Fibroblast of the aortic adventitia (primary cell): ENCODE results near the gene DGLUCY. TPM values are rescaled to one million over a fixed set of nuclear protein-coding genes. Genes with fewer than 3 reads are reported as not detected.
A peak's percentile ranks its signal among the peaks of the same experiment; 100 is the strongest.

Source experiments
- DNase-seq: peaks from one replicate; pipeline ENCODE4 v3.0.0-alpha.2; 2010; ENCODE audit warnings: low read depth
- H3K4me3 ChIP-seq: 2 replicates; pipeline ENCODE4 v1.5.1; 2011; ENCODE audit warnings: low read depth, mild to moderate bottlenecking, control low read depth, low read length, moderate library complexity
- CTCF ChIP-seq: IDR thresholded peaks from 2 replicates; pipeline ENCODE4 v1.5.1; 2011; ENCODE audit warnings: mild to moderate bottlenecking, low read length, control low read depth, inconsistent platforms; ENCODE audit not compliant: insufficient read depth
- total RNA-seq: library from RNA; depleted of rRNA; stranded (reverse); fragments of >200 nt; gene quantifications from 2 replicates; pipeline ENCODE4 v1.2.3, GENCODE V29; 2012; ENCODE audit warnings: low replicate concordance

Gene DGLUCY
- total RNA-seq, 1 donor, result 42.6 TPM

DNA sequence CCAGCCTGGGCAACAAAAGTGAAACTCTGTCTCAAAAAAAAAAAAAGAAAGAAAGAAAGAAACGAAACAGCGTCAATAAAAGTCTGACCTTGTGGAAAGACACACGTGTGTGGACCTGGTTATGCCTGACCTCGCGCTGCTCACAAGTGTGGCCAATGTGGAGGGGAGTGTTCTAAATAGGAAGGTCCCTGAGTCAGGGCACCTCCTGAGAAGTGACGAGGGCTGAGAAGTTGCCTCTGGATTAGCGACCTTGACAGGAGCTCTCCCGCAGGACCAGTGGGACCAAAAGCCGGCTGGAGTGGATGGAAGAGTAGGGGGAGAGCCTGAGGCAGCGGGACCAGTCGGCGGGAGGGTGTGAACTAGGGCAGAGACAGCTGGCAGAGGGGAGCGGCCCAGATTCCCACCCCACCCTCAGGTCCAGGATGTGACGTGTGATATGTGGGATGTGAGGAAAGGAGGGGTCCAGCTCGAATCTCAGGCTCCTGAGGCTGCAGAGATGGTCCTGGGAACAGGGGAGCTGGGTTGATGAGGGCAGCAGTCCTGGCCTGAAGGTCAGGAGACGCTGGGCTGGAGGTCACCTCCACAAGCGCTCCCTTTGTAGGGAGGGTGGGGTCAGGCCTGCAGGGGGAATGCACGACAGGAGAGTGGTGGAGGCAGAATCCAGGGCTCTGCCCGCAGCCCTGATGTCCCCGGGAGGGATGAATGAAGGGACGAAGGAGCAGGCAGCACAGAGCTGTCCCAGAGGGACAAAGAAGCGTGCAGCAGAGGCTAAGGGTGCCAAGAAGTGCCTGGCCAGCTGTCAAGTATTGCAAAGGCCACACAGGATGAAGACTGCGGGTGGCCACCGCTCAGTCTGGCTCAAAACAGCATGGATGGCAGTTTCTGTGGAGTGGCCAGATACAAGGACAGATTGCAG is 155.5 kb downstream of the DGLUCY start:
- no peak overlapping the region for H3K4me3 ChIP-seq
- no peak for TF ChIP-seq CTCF
- peak; percentile 29 for DNase-seq

DNA sequence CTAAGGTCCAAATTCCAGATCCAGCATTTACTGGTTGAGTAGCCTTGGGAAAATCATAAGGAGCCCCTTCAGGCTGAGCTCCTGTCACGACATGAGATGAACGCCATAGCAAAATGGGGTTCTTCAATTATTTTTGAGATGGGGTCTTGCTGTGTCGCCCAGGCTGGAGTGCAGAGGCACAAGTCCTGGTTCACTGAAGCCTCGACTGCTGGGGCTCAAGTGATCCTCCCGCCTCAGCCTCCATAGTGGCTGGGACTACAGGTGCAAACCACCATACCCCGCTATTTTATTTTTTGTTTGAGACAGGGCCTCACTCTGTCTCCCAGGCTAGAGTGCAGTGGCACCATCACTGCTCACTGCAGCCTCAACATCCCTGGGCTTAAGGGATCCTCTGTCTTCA is 156.3 kb downstream of the DGLUCY start:
- H3K4me3 ChIP-seq, result no peak overlapping the region
- DNase-seq, result no peak
- no peak for TF ChIP-seq CTCF

DNA sequence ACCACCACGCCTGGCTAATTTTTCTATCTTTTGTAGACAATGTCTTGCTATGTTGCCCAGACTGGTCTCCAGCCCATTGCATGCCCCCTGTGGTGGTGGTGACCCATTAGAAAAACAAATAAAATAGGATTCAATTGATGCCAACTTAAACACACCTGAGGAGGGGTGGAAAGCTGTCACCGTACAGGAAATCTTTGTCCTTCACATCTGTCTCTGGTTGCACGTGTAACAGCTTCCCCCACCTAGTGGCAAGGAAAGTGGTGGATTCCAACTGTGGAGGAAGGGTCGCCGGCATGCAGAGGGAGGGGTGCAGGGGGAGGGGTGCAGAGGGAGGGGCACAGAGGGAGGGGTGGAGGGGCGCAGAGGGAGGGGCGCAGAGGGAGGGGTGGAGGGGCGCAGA is 156.7 kb downstream of the DGLUCY start:
- TF ChIP-seq CTCF, result no peak
- H3K4me3 ChIP-seq, result no peak overlapping the region
- no peak for DNase-seq

DNA sequence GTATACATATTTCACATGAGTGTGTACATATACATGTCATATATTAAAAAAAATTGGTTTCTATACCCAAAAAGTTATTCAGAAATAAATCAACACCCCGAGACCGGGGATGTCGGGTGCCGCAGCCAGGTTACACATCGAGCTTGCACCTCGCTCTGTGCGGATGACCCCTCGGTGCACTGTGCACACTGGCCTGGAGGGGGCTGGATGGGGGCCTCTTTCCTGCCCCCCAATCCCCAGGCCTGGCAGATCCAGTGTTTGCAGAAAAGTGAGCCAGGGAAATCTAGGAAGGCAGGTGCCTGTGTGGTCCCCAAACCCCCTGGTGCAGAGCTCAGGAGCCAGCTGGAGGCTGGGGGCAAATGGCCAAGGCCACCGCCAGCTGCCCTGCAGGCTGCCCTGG is 157.8 kb downstream of the DGLUCY start:
- no peak for TF ChIP-seq CTCF
- DNase-seq, result no peak
- no peak overlapping the region for H3K4me3 ChIP-seq

DNA sequence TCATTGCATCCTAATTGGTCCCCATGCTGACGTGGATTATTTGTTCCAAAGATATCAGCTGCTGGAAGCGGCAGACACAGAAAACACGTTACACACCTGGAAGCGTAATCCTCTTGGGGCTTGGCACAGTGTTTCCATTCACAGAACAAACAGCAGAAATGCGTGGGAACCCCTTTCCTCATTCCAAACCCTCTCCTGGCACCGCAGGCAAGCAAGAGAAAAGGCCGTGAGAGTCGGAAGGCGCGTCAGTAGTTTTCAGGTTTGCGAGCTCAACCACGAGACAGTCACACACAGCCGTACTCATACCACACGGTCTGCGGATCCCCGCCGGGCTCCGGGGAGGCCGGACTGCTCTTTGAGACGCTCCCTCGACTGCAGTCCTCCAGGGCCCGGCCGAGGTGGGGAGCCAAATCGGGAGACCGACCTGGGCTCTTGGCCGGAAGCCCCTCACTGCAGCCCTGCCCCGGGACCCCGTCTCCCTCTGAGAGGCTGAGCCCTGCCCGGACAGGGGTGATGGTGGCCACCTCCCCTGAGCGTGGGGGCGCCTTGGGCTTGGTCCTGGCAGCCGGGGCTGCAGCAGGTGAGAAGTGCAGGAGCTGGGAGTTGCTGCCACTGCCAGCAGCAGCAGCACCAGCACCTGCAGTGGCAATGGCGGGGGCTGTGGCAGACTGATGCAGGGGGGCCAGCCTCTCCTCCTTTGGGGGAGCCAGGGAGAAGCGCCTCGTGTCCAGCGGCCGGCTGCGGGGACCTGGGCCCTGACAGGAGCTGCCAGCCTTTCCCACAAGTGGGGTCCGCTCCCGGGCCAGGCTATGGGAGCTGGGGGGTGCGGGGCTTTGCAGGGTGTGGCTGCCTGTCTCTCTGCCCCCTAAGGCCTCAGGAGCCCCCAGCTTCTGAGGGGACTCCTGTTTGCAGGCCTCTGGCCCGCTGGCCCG is 158.7 kb downstream of the DGLUCY start:
- TF ChIP-seq CTCF, result no peak
- no peak overlapping the region for H3K4me3 ChIP-seq
- no peak for DNase-seq

DNA sequence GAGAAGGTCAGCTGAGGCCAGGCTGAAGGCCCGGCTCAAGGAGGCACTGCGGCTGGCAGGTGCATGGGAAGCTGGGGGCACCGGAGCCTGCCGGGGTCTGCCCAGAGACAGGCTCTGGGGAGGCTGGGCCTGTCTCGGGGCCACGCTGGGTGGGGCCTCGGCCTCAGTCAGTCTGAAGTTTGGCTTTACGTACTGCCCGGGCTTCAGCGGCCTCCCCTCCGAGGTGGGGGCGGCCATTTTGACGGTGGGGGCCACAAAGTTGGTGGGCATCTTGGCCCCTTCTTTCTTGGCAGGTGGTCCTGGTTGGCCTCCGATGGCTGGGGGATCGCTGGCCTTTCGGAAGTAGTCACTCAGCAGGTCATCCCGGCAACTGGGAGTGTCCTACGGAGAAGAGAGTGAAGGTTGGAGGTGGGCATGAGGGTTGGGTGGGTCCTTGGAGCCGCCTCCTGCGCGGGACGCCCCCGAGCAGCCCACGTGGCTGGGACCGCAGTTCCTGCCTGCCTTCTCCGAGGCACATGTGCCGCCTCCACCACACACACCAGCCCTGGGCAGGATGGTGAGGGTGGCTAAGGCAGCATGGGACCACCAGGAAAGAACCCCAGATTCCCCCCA is 159.5 kb downstream of the DGLUCY start:
- TF ChIP-seq CTCF, result no peak
- DNase-seq, result no peak
- no peak overlapping the region for H3K4me3 ChIP-seq
